Left lung (tissue), 10 donors: Measurements from ENCODE around the gene KRTAP10-7. TPM values are rescaled to one million over a fixed set of nuclear protein-coding genes. Genes with fewer than 3 reads are reported as not detected.
"Not testable (repeated sequence)": the region's sequence is repeated elsewhere in the genome, so short reads cannot be mapped to it uniquely, and the experiment has no call there.

ENCODE experiments used
- ATAC-seq: fragments of 200-7000 bp; cut with Tn5 transposase; one replicate; pipeline ENCODE4 v1.9.1; 2020; ENCODE audit warnings: moderate library complexity
- DNase-seq, 4 donors: peaks; one replicate each; pipeline ENCODE4 v3.0.0-alpha.2; 2013 to 2020
- H3K27ac ChIP-seq, 2 donors: fragments of 200-600 bp; sonication (generic) in 1 of 2; one replicate each; pipeline versions ENCODE4 v1.5.0 to v1.8.0; 2020 to 2021
- H3K27me3 ChIP-seq, 2 donors: fragments of 200-600 bp; sonication (generic) in 1 of 2; one replicate each; pipeline versions ENCODE4 v1.5.0 to v1.8.0; 2020 to 2021
- H3K36me3 ChIP-seq, 2 donors: fragments of 200-600 bp; sonication (generic) in 1 of 2; one replicate each; pipeline versions ENCODE4 v1.5.0 to v1.8.0; 2020 to 2021
- H3K4me1 ChIP-seq, 2 donors: fragments of 200-600 bp; one replicate each; pipeline ENCODE4 v1.8.0; 2021
- H3K4me3 ChIP-seq, 2 donors: fragments of 200-600 bp; sonication (generic) in 1 of 2; one replicate each; pipeline versions ENCODE4 v1.5.0 to v1.8.0; 2020 to 2021; ENCODE audit warnings: mild to moderate bottlenecking in 1 of 2
- H3K9me3 ChIP-seq, 2 donors: fragments of 200-600 bp; sonication (generic) in 1 of 2; one replicate each; pipeline versions ENCODE4 v1.5.0 to v1.8.0; 2020 to 2021
- intact Hi-C, 2 donors: fragments of 100-400 bp; cut with DNase I; formaldehyde crosslinking; loops; one replicate each; pipeline versions ENCODE4 v1.11.2 to v1.14.2; 2022
- polyA plus RNA-seq, 6 donors: library from polyadenylated mRNA; unstranded; fragments of 120-200 nt; gene quantifications; one replicate each; pipeline ENCODE4 v1.2.1, GENCODE V29; 2013; ENCODE audit not compliant: insufficient read length in 6 of 6
- total RNA-seq, 2 donors: library from RNA; stranded (reverse); fragmentation: NEBNext Ultra II Directional; extraction: Animal tissue kit (Norgen Biotek cat#: 25700); gene quantifications; one replicate each; pipeline ENCODE4 v1.2.1, GENCODE V29; 2021
- TF ChIP-seq, protein P1 (sequence below), 2 donors: fragments of 200-600 bp; sonication (generic) in 1 of 2; IDR thresholded peaks; one replicate each; pipeline versions ENCODE4 v1.5.0 to v1.8.0; 2021; ENCODE audit warnings: antibody characterized with exemption in 2 of 2
- donor health status: DM: no; HTN: yes; CAD: no.
- donor health status: DM: no; HTN: no; CAD: no.

The KRTAP10-7 gene
- total and polyA plus RNA-seq, 8 donors: not detected

DNA sequence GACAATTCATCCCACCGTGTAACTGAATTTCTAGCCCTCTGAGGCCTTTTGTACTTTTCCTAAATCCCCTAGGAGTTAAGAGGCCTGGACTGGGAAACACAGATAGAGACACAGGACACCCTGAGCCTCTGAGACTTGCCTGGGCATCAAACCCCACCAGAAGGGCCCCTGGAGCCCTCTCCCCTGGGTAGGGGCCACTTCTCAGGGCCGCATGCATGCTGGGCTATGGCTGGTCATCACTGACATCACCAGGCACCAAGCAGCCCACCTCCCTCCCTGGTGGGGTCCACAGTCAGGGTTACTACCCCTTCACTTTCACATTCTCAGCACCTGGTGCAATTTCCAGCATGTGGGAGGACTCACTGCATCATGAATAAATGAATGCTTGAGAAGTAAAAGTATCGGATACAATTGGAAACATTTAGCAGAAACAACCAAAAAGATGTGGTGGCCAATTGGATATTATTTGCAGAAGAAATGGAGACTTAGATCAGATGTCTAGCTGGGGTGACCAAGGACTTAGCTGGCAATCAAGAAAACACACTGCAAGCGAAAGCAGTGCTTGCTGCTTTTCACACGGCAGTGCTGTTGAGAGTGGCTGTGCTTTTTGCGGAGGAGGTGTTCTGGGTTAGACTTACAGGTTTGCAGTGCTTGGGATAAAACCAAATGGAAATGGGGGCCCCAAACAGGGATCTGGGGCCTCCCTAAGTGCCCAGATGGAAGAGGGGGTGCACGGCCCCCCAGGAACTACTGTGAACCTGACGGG lies 950 bp upstream of the KRTAP10-7 start:
- Histone ChIP-seq H3K9me3 (no peaks in the 10 kb centered on the region), H3K4me1 (no peaks in the 10 kb centered on the region), H3K27me3 (peaks cover 0 to 46% of the 10 kb centered on the region in 2 donors), H3K36me3 (no peaks in the 10 kb centered on the region), H3K27ac (no peak overlapping the region), H3K4me3 (no peak overlapping the region)
- intact Hi-C loops: no loop called here
- no peak for DNase-seq
- TF ChIP-seq, protein P1, sequence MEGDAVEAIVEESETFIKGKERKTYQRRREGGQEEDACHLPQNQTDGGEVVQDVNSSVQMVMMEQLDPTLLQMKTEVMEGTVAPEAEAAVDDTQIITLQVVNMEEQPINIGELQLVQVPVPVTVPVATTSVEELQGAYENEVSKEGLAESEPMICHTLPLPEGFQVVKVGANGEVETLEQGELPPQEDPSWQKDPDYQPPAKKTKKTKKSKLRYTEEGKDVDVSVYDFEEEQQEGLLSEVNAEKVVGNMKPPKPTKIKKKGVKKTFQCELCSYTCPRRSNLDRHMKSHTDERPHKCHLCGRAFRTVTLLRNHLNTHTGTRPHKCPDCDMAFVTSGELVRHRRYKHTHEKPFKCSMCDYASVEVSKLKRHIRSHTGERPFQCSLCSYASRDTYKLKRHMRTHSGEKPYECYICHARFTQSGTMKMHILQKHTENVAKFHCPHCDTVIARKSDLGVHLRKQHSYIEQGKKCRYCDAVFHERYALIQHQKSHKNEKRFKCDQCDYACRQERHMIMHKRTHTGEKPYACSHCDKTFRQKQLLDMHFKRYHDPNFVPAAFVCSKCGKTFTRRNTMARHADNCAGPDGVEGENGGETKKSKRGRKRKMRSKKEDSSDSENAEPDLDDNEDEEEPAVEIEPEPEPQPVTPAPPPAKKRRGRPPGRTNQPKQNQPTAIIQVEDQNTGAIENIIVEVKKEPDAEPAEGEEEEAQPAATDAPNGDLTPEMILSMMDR (IDR thresholded peaks at IDR 0.05): no peak
- no peak for ATAC-seq

DNA sequence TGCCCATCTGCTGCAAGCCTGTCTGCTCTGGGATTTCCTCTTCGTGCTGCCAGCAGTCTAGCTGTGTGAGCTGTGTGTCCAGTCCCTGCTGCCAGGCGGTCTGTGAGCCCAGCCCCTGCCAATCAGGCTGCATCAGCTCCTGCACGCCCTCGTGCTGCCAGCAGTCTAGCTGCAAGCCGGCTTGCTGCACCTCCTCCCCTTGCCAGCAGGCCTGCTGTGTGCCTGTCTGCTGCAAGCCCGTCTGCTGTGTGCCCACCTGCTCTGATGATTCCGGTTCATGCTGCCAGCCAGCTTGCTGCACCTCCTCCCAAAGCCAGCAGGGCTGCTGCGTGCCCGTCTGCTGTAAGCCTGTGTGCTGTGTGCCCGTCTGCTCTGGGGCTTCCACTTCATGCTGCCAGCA lies 694 bp downstream of the KRTAP10-7 start:
- peaks cover 0 to 46% of the 10 kb centered on the region in 2 donors for H3K27me3 ChIP-seq
- intact Hi-C loops, H3K36me3 ChIP-seq: not testable (repeated sequence)

DNA sequence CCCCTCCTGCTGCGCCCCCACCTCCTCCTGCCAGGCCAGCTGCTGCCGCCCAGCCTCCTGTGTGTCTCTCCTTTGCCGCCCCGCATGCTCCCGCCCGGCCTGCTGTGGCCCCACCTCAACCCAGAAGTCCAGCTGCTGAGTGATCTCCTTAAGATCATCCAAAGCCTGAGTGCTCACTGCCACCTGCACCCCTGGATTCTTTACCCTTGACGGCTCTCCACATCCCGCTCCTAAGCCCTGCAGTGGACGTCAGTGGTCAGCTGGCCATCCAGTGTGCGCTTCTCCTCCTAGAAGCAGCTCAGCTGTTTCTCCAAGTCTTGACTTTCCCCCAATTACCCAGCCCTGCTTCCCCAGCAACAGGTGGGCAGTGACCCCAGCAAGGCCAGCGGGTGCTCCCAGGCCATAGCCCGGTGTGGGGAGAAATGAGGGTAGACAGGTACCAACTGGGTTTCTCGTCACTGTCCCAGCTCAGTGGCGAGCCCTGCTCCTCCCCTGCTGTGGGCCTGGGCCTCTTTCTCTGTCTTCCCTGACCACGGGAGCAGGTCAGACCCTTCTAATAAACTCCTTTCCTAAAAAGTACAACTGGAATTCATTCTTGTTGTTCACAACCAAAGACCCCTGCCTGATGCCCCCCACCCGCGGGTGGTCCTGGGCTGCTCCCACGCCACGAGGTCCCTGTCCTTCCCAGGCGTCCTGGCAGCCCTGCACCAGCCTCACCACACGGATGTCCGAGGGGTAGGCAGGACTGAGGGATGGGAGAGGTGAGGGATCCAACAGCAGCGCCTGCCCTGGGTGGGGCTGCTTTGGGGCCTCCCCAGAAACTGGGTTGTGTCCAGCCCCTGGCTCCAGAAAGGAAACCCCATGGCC lies 1.4 kb downstream of the KRTAP10-7 start:
- H3K27me3 ChIP-seq: peaks cover 0 to 46% of the 10 kb centered on the region in 2 donors
- DNase-seq (no peak), ATAC-seq (no peak)
- peaks cover 0 to 2% of the 10 kb centered on the region in 2 donors for H3K9me3 ChIP-seq
- no peaks in the 10 kb centered on the region for H3K36me3 ChIP-seq
- intact Hi-C loops: no loop called here
- H3K4me3 ChIP-seq: no peak overlapping the region
- TF ChIP-seq, protein P1 (IDR thresholded peaks at IDR 0.05): no peak
- no peak overlapping the region for H3K27ac ChIP-seq
- no peaks in the 10 kb centered on the region for H3K4me1 ChIP-seq

More for the DNA sequence above, 694 bp downstream of the KRTAP10-7 start:
- H3K4me1 ChIP-seq, DNase-seq, H3K27ac ChIP-seq, H3K4me3 ChIP-seq, H3K9me3 ChIP-seq, ATAC-seq: not testable (repeated sequence)

DNA sequence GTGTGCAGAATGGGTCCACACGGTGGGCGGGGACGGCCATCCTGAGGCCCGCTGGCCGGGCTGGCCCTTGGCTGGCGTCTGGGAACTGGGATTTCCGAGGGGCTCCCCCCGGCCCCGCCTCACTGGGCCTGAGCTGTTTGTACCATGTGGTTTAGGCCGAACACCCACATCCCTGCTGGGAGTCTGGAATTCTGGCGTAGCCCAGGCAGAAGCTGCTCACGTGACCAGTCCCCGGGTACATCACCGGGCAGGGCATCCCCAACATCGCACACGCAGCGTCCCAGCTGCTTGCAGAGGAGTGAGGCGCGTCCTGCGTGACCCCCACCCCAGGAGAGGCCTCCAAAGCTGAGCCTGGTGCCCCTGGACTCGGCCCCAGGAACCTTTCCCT lies 2.1 kb downstream of the KRTAP10-7 start:
- no peak for DNase-seq
- intact Hi-C loops: no loop called here
- Histone ChIP-seq H3K9me3 (peaks cover 0 to 2% of the 10 kb centered on the region in 2 donors), H3K4me3 (no peak overlapping the region), H3K4me1 (no peaks in the 10 kb centered on the region), H3K36me3 (no peaks in the 10 kb centered on the region), H3K27ac (no peak overlapping the region), H3K27me3 (peaks cover 0 to 46% of the 10 kb centered on the region in 2 donors)
- TF ChIP-seq, protein P1 (IDR thresholded peaks at IDR 0.05): no peak
- ATAC-seq: no peak

DNA sequence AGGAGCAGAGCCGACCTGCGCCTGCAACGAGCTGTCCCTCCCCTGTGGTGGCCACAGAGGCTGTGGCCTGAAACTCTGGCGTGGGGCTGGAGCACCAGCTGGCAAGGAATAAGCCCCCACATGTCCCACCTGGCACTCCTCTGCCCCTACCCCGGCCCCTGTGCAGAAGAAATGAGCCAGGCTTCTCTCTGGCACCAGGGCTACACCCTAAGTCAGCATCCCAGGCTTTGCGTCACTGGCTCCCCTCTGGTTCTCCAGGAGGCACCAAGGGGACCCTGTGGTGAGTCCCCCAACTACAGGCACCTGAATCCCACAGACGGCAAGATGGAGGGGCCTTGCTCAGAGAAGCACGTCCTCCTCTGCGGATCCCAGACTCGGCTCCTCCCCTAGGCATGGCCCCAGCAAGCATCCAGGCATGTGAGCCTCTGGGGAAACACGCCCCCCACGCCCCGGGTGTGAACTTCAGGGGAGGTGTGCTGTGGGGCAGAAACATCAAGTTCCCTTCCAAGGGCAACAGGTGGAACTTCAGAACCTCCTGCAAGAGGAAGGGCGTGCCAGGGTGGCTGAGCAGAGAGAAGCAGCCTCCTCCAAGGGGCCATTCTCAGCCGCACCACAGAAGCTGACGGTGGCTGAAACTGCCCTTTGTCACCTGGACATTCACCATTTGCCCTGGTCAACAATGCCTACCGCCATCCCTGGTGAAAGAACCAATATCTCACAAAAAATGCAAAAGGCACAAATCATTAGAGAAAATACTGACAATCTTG lies 2.9 kb downstream of the KRTAP10-7 start:
- Histone ChIP-seq H3K36me3 (no peaks in the 10 kb centered on the region), H3K9me3 (peaks cover 0 to 2% of the 10 kb centered on the region in 2 donors), H3K4me1 (no peaks in the 10 kb centered on the region), H3K27ac (no peak overlapping the region), H3K27me3 (peaks cover 0 to 46% of the 10 kb centered on the region in 2 donors), H3K4me3 (no peak overlapping the region)
- ATAC-seq: no peak
- TF ChIP-seq, protein P1 (IDR thresholded peaks at IDR 0.05): no peak
- intact Hi-C loops: no loop called here
- DNase-seq: no peak
